Suppressor macrophage treated with lipopolysaccharide for 1 hour (primary cell): ENCODE results near the gene TRIM44.

Experiments
- DNase-seq, 3 donors: peaks; one replicate each; pipeline ENCODE4 v3.0.0-alpha.2; 2020 to 2022

The TRIM44 gene, protein sequence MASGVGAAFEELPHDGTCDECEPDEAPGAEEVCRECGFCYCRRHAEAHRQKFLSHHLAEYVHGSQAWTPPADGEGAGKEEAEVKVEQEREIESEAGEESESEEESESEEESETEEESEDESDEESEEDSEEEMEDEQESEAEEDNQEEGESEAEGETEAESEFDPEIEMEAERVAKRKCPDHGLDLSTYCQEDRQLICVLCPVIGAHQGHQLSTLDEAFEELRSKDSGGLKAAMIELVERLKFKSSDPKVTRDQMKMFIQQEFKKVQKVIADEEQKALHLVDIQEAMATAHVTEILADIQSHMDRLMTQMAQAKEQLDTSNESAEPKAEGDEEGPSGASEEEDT

DNA sequence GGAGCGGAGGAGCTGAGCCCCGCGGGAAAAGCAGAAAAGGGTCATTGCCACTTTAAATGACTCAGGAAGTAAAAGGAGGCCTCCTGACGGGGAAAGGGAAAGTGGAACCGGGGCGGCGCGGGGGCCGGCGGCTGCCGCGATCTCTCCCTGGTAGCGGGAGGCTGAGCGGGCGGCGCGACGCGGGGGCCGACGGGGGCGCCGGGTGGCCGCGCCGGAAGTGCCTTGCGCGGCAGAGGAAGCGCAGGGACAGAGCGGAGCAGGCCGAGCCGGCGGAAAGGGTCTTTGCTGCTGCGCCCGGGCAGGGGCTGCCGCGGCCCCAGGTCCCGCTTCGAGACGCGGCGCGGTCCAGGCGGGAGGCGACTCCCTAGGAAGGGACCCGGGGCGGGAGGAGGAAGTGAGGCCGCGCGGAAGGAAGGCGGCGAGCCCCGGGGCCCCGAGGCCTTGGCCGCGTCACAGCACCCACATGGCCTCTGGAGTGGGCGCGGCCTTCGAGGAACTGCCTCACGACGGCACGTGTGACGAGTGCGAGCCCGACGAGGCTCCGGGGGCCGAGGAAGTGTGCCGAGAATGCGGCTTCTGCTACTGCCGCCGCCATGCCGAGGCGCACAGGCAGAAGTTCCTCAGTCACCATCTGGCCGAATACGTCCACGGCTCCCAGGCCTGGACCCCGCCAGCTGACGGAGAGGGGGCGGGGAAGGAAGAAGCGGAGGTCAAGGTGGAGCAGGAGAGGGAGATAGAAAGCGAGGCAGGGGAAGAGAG, at the start of gene TRIM44:
Gene TRIM44 (plus strand): TSS at position 127 of the 759 bp plus-strand sequence. CDS start 337 bp downstream, at position 464.
- DNase-seq, result peak; percentile 91 to 95 (median 94)

DNA sequence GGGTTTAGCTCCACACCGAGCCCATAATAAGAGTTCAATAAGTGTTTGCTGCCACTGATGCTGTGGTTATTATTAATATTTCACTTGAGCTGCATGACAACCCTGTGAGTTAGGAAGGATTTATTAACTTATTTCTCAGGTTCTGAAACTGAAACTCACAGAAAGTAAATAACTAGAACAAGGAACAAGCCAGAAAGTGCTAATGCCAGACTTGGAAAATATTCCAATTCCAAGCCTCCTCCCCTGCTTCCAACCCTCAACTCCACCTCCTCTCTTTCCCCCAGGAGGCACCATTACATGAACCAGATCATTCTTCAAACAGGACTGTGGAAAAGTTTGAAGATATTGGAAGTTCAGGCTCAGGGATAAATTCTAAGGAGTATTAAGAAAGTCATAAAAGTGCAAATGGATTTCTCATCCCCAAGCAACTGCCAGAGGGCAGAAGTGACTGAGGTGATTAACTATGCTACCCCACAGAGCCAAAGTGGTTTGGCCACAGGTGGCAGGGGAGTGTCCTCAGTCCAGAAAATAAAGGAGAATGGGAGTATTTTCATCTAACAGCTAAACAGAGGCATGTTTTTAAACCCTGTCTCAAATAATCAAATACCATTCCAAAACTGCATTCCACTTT, 47.5 kb upstream of the TRIM44 start:
- DNase-seq, result no peak

DNA sequence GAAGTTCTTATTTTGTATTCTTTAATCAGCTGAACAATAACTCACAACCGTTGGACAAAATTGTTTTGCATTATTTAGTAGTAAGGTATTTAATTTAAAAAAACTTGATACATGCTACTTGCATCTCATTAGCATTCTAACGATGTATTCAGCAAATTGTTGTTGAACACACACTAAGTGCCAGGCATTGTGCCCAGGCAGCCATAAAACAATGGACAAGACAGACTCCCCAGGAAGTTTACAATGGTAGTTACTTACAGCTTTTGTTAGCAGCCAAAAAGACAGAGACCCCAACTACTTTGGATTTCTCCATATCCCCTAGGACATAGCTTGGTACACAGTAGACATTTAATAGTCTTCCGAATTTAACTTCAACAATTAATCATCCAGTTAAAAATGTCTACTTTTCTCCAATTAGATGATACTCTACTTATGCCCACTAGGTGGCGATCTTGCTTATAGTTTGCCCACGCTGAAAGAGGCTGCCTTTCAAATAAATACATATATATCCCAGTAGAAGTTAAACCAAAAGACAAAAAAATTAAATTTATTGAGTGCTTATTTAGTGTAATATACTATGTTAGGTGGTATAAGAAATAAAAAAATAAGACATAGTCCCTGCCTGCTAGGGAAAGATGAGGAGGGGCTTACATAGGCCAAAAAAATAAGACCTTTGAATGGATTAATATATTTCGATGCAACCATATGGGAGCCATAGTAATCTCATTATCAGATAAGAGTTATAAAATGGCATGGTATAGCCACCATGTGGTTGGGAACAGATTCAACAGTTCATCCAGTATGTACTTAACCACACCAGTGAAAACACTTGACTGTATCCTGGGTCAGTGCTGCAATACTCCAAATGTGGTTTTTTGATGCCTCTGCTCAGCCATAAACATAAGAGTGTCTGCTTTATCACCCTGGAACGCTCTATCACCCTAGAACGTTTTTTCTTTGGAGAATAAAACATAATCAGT, 46.4 kb upstream of the TRIM44 start:
- DNase-seq, result peak; percentile 76 to 89 (median 82)

DNA sequence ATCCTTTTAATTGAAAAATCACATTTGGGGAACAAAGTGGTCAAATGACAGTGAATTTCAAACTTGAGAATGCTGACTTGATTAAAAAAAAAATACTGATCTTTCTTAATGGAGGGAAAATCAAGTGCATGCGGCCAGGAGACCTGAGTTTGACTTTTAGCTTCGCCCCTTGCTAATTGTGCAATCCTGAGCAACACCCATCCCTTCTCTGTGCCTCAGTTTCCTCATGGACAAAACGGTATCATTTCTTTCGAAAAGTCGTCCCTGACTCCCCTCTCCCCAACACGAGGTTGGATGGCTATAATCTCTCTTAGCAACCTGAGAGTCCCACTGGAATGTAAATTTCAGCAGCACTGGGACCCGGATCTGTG, 45.3 kb upstream of the TRIM44 start:
- no peak for DNase-seq

DNA sequence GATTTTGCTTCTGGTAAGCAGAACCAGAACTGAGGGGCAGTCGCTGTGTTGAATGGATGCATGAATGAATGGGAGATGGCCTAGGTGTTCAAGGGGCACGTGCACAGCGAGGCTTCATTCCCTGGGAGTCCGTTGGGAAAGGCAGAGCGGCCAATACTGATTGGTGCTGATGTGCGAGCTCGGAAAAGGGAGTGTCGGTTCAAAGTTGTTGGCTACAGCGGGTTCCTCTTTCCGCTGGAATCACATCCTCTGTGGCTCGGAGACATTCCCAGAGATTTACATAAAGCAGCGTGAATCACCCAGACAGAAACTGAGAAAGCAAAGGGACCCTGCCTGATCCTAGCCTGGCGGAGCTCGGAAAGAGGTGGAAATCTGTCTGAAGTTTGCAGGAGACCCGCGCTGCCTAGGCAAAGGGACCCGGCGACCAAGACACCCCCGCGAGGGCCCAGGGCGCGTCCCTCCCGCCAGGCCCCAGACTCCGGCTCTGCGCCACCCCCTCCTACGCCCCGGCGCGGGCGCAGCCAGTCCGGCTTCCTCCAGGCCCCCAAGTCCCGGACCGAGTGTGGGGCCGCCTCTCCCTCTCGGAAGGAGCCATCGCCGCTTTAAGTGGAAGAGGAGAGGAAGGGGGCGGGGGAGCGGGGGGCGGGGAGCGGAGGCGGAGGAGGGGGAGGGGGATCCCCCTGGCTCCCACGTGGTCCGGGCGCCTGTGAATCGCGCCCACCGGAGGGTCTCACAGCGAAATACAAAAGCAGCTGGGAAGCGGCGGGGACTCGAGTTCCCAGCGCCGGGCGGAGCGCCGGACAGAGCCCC, 44.7 kb upstream of the TRIM44 start, which contains the start of gene FJX1:
Gene FJX1 (plus strand): TSS at position 774 of the 810 bp plus-strand sequence. CDS start 177 bp downstream, outside the sequence.
- DNase-seq, result peak; percentile 89 to 94 (median 93)

DNA sequence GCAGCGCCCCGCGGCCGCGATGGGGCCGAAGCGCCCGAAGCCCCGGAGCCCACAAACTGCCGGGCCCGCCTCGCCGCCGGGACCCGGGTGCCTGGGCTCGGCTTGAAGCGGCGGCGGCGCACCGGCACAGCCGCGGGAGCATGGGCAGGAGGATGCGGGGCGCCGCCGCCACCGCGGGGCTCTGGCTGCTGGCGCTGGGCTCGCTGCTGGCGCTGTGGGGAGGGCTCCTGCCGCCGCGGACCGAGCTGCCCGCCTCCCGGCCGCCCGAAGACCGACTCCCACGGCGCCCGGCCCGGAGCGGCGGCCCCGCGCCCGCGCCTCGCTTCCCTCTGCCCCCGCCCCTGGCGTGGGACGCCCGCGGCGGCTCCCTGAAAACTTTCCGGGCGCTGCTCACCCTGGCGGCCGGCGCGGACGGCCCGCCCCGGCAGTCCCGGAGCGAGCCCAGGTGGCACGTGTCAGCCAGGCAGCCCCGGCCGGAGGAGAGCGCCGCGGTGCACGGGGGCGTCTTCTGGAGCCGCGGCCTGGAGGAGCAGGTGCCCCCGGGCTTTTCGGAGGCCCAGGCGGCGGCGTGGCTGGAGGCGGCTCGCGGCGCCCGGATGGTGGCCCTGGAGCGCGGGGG, 44.0 kb upstream of the TRIM44 start:
- DNase-seq, result peak; percentile 56 to 85 (median 71)

DNA sequence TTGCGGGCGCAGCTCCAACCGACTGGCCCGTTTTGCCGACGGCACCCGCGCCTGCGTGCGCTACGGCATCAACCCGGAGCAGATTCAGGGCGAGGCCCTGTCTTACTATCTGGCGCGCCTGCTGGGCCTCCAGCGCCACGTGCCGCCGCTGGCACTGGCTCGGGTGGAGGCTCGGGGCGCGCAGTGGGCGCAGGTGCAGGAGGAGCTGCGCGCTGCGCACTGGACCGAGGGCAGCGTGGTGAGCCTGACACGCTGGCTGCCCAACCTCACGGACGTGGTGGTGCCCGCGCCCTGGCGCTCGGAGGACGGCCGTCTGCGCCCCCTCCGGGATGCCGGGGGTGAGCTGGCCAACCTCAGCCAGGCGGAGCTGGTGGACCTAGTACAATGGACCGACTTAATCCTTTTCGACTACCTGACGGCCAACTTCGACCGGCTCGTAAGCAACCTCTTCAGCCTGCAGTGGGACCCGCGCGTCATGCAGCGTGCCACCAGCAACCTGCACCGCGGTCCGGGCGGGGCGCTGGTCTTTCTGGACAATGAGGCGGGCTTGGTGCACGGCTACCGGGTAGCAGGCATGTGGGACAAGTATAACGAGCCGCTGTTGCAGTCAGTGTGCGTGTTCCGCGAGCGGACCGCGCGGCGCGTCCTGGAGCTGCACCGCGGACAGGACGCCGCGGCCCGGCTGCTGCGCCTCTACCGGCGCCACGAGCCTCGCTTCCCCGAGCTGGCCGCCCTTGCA, 43.3 kb upstream of the TRIM44 start:
- DNase-seq, result peak in 2 of 3 donors; percentile 24 to 53

DNA sequence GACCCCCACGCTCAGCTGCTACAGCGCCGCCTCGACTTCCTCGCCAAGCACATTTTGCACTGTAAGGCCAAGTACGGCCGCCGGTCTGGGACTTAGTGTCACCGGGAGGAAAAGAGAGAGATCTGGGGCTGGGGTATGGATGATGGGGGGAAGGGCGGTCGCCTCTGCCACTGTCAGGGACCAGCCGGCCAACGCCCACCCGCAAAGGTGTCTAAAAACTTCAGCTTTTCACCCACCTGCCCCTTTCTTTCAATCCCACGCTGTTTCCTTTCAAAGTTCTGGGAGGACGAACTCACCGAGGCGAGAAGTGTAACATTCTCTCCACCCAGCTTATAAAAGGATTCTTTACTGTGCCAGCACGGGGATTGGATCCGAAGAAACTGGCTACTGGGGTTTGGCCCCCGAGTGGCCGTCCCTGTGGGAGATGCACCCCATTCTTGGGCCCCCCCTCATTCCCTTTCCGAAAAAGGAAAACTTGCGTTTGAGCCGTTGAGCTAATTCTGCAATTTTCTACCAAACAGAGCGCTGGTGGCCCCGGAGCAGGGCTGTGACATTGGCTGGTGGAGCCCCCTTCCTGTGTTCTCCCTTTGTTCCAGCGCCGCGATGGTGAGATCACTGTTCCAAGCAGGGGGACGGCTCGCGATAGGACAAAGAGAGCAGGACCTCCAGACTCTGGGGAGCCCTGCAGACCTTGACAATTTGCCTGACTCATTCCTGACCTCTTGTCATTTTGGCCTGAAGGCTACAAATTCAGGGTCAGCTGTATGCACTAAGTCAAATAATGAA, 42.5 kb upstream of the TRIM44 start:
- DNase-seq, result peak in 2 of 3 donors; percentile 22 to 27

DNA sequence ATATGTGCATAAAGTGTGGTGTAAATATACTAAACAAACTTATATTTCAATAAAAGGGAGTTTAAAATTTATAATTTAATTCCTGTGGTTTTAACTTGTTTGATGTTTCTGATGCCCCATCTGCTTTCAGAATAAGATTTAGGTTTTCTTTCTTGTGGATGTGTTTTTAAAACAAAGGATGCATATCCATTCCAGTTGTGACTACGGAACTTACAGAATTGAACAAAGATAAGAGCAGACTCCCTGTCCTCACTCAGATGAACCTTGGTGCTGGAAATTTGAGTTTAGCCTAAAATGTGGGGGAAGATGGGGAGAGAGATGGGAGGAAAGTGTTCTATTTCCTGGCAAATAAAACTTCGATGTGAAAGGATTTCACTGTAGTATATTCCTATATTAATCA, 41.8 kb upstream of the TRIM44 start:
- DNase-seq, result no peak

DNA sequence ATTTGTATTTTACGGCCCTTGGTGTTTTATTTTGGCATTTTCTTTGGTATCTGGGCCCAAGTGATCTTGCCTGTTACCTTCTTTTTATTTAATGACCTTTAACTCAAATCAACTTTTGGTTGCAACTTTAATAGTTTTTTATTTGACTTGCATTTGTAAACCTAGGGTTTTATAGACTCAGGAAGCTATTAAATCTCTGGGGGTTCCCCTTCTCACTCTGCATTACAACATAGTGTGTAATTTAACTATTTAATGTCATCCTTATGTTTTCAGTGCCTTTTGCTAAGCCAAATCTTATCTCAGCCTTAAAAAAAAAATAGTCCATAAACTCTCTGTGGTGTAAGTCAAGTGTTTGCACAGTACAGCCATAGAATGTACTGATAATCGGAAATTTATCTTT, 41.0 kb upstream of the TRIM44 start:
- peak in 1 of 3 donors; percentile 30 for DNase-seq

DNA sequence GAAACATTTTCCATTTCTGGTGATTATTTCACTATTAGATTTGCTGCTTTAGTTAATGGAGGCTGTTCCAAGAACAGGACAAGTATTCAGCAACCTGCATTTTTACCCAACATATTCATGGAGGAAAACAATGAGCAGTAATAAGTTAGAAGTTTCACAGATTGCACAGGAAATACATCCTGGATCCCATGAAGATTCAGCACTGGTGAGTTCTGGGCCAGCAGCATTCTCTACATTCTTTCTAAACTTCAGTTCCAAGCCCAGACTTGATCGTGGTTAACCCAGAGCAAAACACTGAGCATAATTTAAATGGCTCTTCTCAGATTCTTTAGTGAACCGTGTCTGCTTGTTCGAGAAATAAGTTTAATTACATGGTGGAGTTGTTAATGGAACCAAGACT, 40.5 kb upstream of the TRIM44 start:
- no peak for DNase-seq

DNA sequence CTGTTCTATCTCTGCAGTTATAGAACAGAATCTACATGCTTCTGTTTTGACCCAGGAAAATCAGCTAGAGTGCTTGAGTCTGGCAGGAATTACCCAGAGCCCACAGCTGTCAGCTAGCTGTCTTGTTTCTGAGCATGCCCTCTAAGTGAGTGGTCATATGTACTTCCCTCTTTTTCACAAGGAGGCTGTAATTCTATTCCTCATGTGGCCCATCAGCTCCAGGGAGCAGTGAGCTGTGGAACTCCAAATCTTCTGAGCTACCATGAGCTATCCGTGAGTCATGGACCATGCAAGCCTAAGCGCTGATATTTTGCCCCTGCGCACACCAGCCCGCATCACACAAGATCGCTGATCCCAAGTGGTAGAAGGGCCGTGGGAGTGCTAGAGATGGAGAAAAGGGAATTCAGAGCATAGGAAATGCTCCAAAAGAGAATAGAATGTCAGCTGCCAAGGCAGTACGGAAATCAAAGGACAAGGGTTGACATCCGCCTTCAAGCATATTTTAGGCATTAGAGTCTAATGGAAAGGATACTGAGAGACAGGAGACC, 38.9 kb upstream of the TRIM44 start:
- DNase-seq, result peak; percentile 82 to 94 (median 93)

DNA sequence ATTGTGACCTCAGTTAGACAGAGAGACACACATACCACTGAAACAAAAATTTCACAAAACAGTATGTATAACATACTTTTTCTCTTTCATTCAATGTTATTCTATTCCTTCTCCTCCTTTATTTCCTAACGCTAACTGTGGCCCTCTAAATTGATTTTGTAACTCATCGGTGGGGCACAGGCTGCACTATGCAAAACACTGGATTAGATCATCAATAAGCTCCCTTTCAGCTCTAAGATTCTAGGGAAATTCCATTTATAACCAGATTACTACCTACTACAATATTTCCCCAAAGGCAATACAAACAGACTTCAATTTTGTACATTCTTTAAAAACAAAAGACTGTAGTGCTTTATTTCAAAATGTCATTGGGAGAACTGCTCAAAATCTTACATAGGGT, 38.3 kb upstream of the TRIM44 start:
- DNase-seq, result peak; percentile 51 to 76 (median 73)

DNA sequence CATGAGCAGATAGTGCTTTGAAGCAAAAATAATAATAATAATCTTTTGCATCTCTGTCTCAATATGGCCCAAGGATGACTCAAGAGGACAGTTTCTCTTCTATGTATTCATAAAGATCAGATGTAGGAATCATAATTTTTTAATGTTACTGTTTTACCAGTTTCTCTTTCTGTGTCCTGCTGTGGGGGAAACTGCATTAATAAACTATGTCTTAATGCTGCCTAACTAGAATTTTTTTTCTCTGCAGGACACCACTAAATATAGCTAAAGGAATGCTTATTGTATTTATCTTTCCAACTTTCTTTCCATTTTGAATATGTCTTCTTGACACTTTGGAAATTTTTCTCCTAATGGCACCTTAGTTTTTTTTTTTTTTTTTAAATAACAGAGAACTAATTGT, 37.8 kb upstream of the TRIM44 start:
- peak; percentile 11 to 46 (median 33) for DNase-seq

DNA sequence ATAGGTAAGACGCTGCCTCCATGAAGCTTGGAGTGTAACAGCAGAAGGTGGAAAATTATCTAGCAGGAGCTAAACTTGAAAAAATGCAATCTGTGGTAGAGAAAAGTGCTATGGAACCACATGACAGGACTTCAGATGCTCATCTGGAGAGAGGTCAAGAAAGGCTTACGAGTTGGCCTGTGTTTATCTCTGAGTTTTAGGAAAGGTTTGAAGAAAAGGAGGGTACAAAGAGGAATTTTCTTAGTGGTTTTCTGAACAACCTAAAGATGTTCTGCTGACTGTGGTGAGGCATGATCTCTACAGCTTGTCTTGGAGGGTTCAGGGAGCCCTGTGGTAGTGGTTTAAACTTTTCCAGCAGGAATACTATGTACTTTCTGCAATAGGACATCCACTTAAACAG, 36.1 kb upstream of the TRIM44 start:
- no peak for DNase-seq

DNA sequence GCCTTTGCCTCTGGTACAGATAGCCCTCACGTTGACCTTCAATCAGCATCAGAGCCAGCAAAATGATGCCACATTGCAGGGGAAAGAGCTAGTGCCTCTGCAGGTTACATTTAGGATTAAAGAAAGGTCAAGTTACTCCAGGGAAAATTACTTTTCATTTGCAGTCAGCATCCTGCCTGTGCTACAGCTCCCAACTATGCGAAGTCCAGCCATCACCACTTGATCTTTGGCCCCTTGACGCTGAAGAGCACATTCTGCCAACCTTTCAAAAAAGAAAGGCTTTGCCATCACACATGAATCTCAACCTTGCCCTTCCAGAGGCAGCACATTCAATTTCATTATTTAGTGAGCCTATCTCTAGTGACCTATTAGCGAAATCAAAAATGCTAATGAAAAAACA, 33.1 kb upstream of the TRIM44 start:
- DNase-seq, result no peak

DNA sequence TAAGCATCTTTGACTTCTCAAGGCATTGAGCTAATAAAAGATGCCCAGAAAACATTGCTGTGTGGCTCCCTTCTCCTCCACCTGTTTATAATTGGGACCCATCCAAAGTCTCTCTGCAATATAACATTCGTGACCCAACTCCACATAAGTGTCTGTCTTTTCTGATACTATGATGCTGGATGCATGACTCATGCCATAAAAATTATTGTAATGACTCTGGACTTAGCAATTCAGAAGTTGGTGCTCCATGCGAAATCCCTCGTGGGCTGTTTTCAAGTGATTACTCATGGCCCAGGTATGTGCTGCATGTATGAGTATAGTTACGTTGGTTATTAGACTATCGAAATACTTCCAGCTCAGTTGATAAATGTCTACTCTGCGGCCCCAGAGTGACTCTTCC, 32.7 kb upstream of the TRIM44 start:
- no peak for DNase-seq

DNA sequence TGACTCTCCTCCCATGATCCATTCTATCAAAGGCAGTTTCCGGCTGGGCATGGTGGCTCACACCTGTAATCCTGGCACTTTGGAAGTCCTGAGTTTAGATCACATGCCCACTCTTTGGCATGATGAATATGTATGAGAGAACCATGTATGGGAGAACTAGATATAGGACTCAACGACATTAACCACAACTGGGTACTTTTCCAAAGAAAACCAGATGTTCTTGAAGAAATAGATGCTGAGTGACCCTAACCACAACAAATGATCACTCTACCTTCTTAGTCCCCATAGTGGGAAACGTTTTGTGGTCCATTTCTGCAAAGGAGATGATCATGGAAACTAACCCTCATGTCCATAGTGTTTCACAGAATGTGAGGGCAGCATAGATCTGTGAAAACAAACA, 30.7 kb upstream of the TRIM44 start:
- DNase-seq, result no peak

DNA sequence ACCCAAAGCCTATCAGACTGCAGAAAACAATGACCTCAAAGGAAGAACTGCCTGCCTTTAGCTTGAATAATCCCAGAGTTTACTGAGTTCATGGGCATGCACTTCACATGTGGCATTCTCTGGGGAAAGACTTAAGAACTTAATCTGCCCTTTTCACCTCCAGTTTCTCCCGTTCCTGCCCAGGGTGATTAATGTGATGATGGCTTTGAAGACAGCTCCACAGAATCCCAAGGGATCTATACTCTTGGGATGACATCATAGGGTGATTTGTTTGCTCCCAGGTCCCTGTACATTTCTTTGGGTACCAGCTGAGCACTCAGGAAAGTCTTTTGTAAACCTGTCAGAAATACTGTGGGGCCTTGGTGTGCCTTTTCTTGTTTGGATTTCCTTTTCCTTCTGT, 30.3 kb upstream of the TRIM44 start:
- DNase-seq, result no peak
